HCT116 (cell line): ENCODE data around the gene USF1.

Source experiments
- CTCF ChIP-seq, 3 experiments: fragments of 200-600 bp in 1 of 3; sonication (generic) in 1 of 3; IDR thresholded peaks in 2 of 3; conservative IDR thresholded peaks in 1 of 3; 2 replicates each; pipeline ENCODE4 v1.5.1; 2012 to 2017; ENCODE audit warnings: low read depth in 2 of 3, low read length in 2 of 3, antibody characterized with exemption in 1 of 3, borderline replicate concordance in 1 of 3, control low read depth in 1 of 3, mild to moderate bottlenecking in 1 of 3, mixed read lengths in 1 of 3, mixed run types in 1 of 3, moderate library complexity in 1 of 3; ENCODE audit not compliant: insufficient read depth in 1 of 3
- SP1 ChIP-seq: IDR thresholded peaks from 2 replicates; pipeline ENCODE4 v1.6.1; 2012; ENCODE audit warnings: low read depth

GRCh38 chr1:161076410-161076809 is 30.6 kb upstream of the USF1 start:
- TF ChIP-seq CTCF (IDR thresholded peaks at IDR 0.05 in 2 of 3, conservative IDR thresholded peaks at IDR 0.05 in 1 of 3; ENCODE audit: borderline replicate concordance in 1 of 3, insufficient read depth in 1 of 3, low read depth in 2 of 3, low read length in 2 of 3), result no peak
- no peak for TF ChIP-seq SP1
